Central memory CD4-positive, alpha-beta T cell (primary cell): ENCODE data around the gene PAX5.

Experiments
- DNase-seq: peaks from one replicate; pipeline ENCODE4 v3.0.0; 2022

Gene PAX5

GRCh38 chr9:36898431-36899020 is 135.5 kb downstream of the PAX5 start:
- DNase-seq, result no peak

- DNase-seq, result no peak
These were observed 136.6 kb downstream of the PAX5 start for GRCh38 chr9:36897478-36897877.

- no peak for DNase-seq
These were observed 137.0 kb downstream of the PAX5 start for GRCh38 chr9:36897019-36897418.

DNA sequence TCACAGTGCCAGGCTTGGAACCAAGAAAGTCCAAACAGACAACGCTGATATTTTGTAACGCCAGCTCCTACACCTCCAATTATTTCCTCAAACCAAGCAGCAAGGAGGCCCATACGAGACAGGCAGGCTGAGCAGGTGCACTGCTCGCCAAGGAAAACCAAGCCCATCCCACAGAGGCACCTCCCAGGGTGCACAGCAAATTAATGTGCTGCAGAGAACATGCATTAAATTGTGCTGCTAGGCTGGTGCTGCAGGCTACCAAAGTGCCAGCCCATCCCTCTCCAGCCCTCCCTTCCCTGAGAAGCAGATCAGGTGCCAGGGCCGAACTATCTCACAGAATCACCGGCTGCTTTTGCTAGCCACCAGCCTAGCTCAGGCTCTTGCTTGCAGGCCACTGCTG is 137.8 kb downstream of the PAX5 start:
- no peak for DNase-seq

DNA sequence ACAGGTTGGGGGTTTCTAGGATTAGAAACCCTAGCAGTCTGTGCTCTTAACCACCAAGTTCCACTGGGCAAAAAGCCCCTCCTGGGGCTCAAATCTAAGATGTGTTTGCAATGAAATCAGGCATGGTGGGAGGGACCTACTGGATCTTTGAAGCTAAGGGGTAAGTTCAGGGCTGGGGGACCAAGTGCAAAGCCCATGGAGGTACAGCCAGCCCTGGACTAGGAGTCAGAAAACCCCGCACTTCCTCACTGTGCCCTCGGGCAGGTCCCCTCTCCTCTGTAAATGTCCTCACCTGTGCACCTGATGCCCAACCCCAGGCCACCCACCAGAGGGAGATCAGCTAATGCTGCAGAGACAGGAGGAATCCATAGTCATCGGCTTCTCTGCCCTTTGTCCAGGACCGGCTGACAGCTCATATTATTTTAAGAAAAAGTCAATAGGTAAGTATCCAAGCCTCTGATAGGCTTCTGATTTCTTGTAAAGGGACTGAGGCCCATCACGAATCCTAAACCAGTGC is 138.3 kb downstream of the PAX5 start:
- no peak for DNase-seq

- DNase-seq, result no peak
These were observed 139.3 kb downstream of the PAX5 start for GRCh38 chr9:36894695-36895310.

- DNase-seq, result no peak
These were observed 140.2 kb downstream of the PAX5 start for GRCh38 chr9:36893911-36894310.

- no peak for DNase-seq
These were observed 140.9 kb downstream of the PAX5 start for GRCh38 chr9:36893184-36893583.

DNA sequence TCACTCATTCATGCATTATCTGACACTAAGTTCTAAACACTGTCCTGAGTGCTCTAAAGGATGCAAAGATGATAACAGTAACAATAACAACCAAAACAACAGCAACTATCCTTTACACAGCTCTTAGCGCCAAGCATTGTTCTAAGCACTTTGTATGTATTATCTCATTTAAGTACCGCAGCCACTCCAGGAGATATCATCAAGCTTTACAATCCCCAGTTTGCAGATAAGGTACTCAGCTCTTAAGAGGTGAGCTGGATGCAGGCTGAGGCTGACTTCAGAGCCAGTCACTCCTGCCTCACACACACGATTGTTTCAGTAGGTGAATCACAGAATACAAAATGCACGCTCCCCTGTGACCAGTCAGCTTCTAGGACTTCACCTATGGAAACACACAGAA is 141.8 kb downstream of the PAX5 start:
- no peak for DNase-seq

GRCh38 chr9:36891341-36891811 is 142.7 kb downstream of the PAX5 start:
- no peak for DNase-seq

DNA sequence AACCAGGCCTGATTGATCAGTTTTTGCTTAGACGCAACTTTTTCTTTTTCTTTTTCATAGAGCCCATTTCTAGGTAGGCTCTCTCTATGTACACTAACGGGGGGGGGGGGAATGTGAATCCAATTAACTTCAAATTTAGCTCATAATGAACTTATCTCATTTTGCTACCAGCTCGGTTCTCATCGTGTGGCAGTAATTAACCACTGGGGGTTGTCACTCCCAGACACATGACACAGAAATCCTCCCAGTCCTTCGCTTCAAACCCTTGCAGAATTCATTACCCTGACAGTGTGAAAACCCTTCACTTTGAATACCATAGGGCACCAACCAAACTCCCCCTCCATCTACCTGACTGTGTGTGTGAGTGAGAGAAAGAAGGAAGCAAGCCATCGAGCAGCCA is 144.2 kb downstream of the PAX5 start:
- no peak for DNase-seq

- no peak for DNase-seq
These were observed 145.5 kb downstream of the PAX5 start for GRCh38 chr9:36888551-36888950.

DNA sequence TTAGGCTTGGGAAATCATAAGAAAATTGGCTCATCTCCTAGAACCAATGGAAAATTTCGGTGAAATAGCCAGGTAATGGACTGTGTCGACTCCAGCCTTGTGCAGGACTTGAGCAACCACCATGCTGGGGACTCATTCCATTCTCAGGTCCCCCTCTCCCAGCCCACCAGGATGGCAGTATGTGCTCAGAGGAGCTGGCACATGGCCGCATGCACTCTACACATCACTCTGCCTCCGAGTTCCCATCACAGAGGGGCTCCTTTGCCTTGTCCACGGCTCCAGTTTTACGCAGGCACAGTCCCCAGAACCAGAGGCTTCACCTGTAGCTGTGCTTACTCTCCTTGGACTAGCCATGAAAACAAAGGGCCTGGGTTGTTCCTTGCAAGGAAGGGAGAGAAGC is 149.3 kb downstream of the PAX5 start:
- no peak for DNase-seq

DNA sequence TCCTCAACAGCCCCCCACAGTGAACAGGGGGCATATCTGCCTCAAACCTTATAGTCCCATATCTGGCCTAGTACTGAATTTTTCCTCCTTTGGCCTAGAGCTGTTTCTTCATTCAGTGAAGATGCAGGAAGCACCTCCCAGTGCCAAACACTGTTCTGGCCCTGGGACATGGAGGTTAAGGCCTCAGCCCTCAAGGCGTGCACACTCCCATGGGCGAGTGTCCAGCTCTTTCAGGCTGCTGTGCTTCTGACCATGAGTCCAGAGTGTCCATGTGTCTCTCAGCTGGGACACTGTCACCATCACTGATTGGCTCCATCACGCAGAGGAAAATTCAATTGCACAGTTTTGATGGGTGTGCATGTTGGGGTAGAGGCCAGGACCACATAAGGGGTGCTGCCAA is 151.5 kb downstream of the PAX5 start:
- no peak for DNase-seq

- no peak for DNase-seq
These were observed 152.2 kb downstream of the PAX5 start for GRCh38 chr9:36881743-36882441.

- no peak for DNase-seq
These were observed 152.8 kb downstream of the PAX5 start for GRCh38 chr9:36881316-36881715.

GRCh38 chr9:36880075-36880474 is 154.0 kb downstream of the PAX5 start:
- no peak for DNase-seq

GRCh38 chr9:36878986-36879982 is 154.8 kb downstream of the PAX5 start:
- no peak for DNase-seq

DNA sequence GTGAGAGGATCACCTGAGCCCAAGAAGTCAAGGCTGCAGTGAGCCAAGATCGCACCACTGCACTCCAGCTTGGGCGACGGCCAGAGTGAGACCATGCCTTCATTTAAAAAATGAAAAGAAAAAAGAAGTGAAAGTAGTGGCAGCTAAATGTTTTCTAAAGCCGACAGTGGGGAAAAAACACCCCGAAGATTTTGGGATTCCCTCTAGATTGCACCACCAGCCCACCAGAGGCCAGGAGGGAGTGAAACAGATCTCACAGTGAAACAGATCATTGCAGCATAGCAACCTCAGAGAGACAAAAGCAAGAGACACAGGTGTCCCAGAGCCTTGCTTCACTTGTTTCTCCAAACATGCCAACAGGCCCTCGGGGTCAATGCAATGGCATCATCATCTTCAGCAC is 156.8 kb downstream of the PAX5 start:
- DNase-seq, result no peak

DNA sequence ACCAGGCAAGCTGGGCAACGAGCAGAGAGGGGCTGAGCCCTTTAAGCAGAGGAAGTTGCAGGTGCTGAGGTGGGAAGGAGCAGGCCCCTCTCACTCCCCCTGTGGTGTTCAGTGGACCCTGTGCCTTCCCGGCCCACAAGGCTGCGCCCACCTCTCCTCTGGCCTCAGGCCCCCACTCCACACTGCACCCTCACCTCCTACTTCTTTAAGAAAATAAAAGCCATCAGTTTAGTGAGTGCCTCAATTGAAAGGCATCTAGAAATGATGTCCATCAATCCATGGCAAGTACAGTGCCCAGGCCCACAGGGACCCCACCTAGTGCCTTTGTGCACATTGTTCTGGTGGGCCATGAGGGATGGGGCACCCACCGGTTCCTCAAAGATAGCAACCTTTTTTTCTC is 158.0 kb downstream of the PAX5 start:
- no peak for DNase-seq

DNA sequence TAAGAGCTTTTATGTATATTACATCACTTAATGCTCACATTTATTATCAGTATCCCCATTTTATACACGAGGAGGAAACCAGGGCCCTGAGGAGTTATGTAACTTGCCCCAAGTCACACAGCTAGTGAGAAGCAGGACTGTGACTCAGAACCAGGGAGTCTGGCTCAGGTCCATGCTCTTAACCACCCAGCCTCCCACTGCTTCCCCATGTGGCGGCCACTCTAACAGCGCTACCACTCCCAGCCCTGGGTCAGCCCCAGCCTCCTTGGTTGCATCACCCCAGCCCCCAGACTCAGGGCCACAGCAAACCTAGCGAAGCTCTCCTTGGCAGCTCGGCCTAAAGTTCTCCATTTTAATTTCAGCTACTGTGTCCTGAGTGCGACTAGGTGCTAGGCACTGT is 159.1 kb downstream of the PAX5 start:
- DNase-seq, result no peak

GRCh38 chr9:36874261-36874660 is 159.8 kb downstream of the PAX5 start:
- no peak for DNase-seq
